Stimulated activated memory B cell treated with anti-CD40 and anti-IgM and Interleukin-4, amounts not matched to agents 10 μg/mL and 1 μg/mL and 100 μg/mL, for 72 hours (primary cell): Measurements from ENCODE around the gene MRTO4.

Experiments
- ATAC-seq: fragments of 150-1000 bp; cut with Tn5 transposase; 2 replicates; pipeline ENCODE4 v1.10.0; 2021
- H3K27ac Mint-ChIP-seq: one replicate; pipeline ENCODE4 v1.8.0; 2022; ENCODE audit warnings: mild to moderate bottlenecking, mixed read lengths
- H3K27me3 Mint-ChIP-seq: one replicate; pipeline ENCODE4 v1.8.0; 2022; ENCODE audit warnings: mixed read lengths
- H3K36me3 Mint-ChIP-seq: one replicate; pipeline ENCODE4 v1.8.0; 2022; ENCODE audit warnings: mixed read lengths
- H3K4me1 Mint-ChIP-seq: one replicate; pipeline ENCODE4 v1.8.0; 2022; ENCODE audit warnings: mixed read lengths
- H3K4me3 Mint-ChIP-seq: one replicate; pipeline ENCODE4 v1.8.0; 2022; ENCODE audit warnings: mild to moderate bottlenecking, moderate library complexity, mixed read lengths
- H3K9me3 Mint-ChIP-seq: one replicate; pipeline ENCODE4 v1.8.0; 2022; ENCODE audit warnings: mixed read lengths

Gene MRTO4

DNA sequence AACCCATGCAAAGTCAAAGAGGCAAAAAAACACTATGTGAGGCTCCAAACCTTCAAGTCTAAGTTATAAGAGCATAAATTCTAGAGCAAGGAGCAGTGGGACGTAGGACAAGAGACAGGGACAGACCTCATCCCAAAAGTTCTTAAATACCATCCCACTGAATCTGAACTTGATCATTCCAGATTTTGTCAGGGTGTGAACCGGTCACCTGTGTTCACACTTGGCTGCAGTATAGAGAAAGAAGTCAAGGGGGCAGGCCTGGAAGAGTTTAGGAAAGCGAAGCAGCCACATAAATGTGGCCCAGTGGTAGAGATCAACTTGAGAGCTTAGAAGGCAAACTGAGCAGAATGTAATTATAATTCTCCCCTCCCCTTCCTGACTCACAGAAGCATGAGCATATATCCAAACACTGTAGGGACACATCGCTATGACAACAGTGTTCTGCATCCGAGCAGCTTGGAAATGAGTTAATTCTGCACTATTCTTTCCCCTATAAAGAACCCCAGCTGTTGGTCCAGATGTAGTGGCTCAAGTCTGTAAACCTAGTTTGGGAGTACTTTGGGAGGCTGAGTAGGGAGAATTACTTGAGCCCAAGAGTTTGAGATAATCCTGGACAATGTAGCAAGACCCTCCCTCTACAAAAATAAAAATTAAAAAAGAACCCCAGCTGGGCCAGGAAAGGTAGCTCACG is 57.7 kb downstream of the MRTO4 start:
- Mint-ChIP-seq H3K27ac (no peak overlapping the region), H3K4me1 (peaks cover 33% of the 10 kb centered on the region), H3K36me3 (peaks cover 41% of the 10 kb centered on the region), H3K27me3 (no peaks in the 10 kb centered on the region), H3K4me3 (no peak overlapping the region), H3K9me3 (no peaks in the 10 kb centered on the region)
- no peak for ATAC-seq
